NCI-H524 treated with DMSO at 0.1 percent for 48 hours (cell line): ENCODE results near the gene CHAF1A.

ENCODE experiments used
- DNase-seq: peaks from one replicate; lab custom pipeline; 2025; lab: John Stamatoyannopoulos, UW

CHAF1A gene

DNA sequence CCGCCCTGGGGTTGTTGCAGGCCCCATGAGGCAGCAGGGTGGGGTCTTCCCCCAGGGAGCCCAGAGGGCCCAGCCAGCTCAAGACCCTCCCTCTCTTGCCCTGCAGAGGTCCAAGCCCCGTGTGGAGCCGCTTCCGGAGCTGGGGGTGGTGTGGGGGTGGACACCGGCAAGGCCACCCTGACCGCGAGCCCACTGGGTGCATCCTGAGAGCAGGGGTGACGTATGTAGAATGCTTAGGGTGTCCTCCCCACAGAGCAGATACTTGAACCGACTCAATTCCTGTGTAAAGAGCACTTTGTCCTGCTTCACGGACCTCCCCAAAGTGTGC, 40.3 kb downstream of the CHAF1A start:
- DNase-seq = no peak

DNA sequence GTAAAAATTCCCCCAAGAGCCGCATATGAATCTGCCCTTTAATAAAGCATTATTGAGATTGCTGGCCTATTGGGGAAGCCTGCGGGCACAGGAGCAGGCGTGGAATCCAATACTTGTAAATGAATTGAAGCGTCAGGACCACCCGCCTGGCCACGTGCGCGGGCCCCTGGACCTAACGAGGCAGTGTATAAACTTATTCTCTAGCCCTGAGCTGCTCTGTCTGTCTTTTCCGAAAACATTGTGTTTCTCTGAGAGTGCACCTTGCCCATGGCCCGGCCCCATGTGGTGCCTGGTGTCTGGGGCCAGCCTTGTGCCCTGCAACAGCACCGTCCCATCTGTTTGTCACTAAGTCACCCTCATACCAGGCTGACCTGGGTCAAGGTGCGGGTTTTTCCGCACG, 40.7 kb downstream of the CHAF1A start:
- DNase-seq = no peak

DNA sequence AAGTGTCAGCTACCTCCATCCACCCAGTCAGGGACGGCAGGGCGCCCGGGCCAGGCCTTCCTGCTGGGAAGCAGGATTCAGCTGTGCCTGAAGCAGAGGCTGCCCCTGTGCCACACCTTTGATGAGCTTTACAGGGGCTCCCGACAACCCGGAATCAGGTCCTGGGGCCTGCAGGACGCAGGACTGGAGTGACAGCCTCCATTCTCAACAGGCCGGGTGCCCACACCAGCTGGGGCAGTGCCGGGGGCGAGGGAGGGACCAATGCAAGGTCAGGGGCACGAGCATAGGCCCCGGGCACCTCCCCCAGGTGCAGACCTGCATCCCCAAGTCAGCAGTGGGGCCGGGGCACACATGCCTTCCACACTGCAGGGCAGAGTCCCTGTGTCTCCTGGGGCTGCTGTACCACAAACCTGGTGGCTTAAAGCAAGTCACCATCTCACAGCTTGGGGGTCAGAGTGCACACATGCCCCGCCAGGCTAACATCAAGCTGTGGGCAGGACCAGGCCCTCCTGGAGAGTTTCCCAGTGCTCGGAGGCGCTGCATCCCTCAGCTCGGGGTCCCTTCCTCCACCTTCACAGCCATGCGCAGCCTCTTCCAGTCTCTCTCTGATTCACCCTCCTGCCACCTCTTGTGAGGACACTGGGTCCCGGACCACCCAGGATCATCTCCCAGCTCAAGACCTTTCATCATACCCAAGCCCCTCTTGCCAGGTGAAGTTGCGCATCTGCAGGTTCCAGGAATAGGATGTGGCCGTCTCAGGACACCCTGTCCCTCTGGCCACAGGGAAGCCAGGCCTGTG, 41.7 kb downstream of the CHAF1A start:
- no peak for DNase-seq

DNA sequence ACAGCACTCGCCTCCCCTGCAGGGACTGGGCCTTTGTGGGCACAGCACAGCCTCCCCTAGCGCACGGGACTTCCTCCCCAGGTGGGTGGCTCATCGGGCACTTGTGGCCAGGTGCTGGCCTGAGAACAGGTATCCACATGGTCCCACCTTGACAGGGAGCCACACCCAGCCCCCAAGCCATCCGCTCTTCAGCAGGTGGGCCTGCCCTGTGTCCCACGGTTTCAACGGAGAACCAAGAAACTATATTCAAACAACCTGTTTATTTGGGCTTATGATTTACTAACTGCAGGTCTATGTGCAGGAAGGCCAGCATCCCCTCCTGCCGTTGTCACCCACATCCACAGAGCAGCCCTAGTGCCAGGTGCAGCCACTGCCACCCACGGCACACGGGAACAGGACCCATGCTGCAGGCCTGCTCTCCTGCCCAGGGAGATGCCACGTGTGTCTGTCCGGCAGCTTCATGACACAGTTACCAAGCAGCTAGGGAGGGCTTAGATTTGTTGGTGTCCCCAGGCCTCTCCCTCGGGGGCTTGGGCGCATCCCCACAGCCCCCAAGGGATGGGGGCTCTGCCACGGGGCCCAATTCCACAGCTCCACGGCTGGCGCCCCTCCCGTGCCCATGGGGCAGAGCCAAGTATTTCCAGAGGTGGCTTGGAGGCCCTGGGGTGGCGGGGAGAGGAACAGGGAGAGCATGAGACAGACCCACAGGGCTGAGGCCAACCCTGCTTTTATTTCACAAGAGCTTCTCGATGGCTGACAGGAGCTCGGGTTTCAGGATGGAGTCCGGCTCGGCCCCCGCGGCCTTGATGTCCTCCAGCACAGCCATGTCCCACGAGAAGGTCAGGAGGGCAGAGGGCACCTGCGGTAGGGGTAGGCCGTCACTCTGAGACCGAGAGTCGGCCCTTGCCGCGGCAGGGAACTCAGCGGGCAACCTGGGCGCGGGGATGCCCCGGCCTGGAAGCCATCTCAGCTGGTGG, 42.6 kb downstream of the CHAF1A start:
- DNase-seq = no peak

DNA sequence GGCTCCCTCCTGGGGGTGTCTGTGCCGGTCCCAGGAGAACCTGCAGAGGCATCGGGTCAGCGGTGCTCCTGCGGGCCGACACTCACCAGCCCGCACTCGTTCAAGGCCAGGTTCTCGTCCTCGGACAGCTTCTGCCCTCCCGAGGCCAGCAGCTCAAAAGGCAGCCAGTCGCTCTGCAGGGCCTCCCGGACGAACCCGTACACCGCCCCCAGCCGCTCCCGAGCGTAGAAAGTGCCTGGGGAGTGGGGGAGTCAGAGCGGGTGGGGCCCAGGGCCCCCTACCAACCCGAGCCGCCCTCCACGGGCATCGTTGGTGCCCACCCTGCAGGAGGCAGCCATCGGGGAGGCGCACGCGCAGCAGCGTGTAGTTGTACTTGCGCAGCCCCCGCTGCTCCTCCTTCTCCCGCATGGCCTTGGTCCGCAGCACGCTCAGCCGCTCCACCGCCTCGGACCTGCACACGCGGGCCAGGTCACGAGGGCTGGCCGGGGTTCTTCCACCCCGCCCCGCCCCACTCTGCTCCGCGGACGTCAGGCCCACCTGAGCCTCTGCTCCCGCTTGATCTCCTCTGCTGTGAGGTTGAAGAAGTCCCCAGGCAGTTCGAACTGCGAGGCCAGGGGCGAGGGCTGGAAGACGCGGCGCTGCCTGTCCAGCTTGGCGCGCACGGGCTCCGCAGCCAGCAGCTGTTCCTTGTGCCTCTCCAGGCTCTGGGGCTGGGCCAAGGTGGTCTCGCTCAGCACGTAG, 43.7 kb downstream of the CHAF1A start:
- DNase-seq = no peak

DNA sequence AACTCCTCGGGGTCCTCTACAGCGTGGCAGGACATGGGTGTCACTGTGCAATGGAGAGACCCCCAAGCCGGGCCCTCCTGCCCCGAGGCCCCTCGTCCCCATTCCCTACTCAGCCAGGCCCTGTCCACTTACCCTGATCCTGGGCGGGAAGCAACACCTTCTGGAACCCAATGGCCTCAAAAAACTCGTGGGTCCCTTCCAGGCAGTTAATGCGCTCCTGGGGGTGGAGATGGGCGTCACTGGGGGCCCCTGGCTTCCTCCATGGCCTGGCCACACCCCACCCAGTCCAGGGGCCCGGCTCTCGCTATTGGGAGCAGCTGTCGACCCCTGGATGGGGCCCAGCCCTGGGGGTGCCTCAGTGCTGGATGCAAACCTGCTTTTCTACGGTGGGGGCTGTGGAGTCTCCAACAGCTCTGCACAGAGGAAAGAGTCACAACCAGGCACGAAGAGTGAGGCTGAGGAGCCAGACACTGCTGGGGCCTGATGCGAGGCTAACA, 44.3 kb downstream of the CHAF1A start:
- no peak for DNase-seq

DNA sequence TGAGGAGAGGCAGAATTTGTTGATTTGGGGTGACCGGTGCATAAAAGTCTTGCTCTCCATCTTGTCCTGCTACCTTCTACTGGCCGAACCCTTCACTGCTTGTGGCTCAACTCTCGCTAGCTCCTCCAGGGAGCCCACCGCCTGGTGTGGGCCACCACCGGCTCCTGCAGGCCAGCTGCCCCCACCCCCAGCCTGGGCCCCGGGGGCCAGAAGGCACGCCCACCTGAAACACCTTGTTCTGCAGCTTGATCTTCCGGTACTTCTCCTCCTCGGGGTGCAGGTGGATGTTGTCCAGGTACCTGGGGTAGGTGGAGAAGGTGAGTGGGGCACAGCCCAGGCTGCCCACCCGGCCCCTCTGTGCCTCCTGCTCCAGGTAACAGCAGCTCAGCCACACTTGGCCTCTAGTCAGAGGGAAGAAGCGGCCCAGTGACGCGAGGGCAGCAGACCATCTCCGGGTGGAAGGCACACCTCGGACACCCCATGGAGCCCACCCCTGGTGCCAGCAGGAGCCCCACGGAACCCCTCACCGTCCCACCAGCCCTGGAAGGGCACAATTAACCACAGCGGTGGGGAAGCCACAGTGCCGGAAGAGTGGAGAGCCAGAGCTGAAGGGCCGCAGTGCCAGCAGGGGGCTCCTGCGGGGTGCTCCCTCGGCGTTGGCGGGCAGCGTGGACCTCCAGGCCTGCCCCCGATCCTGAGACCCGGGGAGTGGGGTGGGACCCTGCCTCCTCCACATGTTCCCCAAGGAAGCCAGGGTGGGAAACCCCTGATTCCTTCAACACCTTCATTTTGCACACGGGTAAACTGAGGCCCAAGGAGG, 45.1 kb downstream of the CHAF1A start:
- no peak for DNase-seq

DNA sequence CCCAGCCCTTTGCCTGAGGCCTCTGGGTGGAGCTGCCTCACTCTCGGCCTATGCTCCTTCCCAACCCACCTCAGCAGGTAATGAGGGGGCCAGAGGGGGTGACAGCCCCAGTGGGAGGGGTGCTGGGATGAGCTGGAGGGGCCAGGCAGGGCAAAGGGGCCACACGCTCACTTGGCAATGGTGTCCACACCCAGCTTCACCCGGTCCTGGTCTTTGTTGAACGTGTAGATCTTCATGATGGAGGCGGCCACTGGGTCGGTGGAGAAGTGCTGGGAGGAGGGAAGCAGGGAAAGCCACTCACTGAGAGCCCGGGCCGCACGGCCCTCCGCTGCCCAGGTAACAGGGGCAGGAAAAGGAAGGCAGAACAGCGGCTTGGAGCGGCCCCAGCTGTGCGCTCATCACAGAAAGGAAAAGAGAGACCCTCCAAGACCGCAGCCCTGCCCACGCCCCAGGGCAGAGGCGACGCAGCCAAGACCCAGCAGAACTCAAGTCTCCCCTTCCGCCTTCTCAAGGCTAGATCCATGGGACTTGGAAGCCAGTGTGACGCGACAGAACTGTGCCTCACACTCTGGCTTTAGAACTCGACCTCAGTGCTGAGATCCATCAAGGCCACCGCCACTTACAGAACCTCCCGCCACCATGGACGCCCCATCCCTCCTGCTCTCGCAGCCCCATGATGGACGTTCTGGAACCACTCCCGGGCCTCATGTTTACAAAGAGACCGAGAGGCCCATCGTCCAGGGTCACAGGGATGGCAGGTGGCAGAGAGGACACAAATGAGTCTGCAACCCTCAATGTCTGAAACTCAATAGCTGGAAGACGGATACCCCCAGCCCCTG, 45.9 kb downstream of the CHAF1A start:
- DNase-seq = no peak

DNA sequence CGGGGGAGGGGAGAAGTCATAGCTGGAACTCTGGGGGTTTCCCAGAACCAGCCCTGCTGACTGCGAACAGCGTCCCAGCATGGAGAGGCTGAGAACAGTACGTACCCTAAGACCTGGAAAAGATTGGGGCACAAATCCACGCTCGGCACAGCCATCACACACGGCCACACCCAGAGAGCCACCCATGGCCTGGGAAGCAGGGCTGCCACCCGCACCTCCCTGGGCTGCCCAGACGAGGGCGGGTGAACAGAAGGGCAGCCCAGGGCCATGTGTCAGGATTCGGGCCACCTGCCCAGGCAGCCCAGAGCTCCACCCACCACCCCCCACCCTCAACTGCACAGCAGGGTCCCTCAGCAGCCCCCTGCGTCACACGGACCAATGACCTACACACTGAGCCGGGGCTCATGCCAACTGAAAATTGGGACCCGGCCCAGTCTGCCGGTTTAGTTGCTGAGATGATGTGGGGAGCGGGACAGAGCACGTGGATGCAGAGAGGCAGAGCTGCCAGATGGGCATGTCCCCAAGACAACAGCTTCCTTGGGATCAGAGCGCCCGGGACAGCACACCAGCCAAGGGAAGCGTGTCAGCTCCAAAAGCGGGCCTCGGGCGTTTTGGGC, 46.7 kb downstream of the CHAF1A start:
- peak; percentile 44 for DNase-seq

DNA sequence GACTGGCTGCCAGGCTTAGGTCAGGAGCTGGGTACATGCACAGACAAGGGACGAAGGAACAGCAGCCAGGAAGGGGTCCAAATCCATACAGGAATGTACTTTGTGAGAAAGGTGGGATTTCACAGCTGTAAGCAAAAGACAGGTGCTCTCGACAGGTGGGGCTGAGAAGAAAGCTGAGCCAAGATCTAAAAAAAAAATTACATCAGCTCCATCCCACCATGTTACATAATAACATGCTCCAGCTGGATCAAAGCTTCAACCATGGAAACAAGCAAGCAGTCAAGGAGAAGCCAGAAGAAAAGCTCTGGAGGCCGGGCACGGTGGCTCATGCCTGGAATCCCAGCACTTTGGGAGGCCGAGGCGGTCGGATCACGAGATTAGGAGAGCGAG, 47.2 kb downstream of the CHAF1A start:
- no peak for DNase-seq

DNA sequence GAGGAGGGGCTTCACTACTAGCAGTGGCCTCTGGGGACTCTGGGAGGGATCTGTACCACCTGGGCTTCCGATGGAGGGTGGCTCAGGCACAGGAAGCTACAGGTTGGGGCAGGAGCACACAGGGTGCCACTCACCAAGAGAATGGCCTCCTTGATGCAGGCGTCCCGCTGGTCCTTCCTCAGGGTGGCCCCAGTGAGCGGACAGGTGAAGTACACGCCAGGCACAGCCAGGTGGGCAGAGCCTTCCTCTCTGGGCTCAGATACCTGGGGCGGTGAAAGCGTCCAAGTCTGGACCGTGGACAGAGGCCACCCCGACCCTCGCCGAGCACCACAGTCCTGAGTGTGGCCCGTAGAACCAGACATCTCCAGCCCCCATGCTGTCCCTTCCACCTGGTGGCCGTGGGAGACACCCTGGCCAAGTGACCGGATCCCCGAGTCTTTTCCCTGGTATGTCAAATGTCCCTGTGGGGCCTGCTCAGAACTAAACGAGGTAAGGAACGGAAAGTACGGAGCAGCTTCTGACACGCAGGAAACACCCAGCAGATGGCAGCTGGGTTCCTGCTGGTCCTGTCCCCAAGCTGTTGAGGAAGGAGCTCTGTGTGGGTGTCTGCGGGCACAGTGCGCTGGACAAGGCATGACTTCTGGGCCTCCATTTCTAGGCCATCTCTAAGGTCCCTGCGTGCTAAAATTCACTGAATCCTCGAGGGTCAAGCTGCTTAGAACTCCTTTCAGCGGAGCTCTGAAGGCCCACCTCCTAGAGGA, 50.0 kb downstream of the CHAF1A start:
- DNase-seq = no peak

DNA sequence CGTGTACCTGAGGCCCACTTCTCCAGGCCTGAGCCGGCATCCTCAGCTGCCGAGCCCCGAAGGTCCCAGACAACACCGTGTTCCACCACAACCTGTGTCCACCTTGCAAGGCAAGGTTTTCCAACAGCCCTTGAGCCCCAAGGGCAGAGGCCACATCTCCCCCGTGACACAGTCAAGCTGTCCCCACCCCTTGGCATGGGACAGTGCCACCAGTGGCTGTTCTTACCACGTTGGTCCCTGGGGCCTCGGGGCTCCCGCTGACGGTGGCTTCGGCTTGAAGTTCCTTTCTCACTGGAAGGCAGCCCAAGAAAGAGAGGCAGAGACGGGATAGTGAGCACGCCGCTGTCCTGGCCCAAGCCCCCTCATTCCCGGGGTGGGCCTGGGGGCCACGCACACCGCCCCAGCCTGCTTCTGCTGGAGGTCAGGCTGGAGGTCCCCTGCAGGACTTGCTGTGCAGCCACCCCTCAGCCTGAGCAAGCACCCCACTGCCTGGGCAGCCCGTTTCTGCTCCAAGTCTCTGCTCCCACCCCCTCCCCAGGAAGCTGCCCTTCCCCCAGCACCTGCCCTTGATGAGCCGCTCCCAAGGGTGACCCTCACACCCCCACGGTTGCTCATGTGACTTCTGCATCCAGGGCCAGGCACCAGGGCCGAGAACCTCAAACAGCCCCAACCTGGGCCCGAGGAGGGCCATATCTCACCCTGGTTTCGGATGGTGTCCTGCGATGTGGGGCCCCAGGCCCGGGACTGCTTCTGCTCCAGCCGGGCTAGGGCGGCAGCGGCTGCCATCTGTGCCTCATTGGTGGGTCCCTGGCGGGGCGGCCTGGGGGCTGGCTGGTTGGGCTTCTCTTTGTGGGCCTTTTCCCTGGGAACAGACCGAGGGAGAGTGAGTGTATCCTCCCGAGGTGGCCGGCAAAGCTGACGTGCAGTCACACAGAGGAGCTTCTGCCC, 51.1 kb downstream of the CHAF1A start:
- DNase-seq = no peak

DNA sequence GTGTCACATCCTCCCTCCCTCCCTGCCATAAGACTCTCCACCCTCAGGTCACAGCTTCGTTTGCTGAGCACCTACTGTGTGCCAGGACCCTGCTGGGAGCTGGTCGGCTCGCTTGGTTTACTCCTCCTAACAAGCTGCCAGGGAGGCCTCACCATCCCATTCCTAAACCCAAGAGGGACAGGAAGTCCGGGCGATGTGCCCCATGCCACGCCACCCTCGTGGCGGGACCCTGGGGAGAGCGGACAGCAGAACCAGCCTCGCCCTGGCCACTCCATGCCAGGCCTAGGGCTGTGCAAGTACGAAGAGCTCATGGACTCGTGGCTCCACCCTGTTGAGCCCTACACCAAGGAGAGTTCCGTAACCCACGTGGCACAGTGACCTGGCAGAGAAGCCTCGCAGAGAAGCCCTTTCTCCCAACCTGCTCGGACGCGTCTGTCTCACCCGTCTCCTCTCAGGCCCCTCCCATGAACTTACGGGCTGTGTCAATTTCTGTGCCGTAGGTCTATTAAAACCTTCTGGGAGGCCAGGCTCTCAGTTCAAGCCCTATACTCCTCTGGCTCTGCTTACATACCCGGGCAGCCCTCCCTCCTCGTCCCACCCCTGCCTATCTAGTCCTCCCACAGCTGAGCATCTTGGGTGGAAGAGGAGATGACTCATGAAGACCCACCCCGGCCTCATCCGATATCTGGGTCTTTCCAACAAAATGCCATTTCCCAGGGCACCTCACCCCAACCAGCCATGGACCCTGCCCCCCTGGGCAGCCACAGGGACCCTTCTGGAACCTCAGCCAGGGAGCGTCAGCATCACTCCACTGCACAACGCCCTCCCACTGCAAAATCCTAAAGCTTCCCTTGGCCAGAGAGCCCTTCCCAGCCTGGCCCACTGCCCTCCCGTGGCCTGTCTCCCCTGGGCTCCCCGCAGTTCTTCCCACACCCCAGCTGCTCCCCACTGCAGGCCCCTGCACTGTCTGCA, 52.6 kb downstream of the CHAF1A start:
- no peak for DNase-seq

DNA sequence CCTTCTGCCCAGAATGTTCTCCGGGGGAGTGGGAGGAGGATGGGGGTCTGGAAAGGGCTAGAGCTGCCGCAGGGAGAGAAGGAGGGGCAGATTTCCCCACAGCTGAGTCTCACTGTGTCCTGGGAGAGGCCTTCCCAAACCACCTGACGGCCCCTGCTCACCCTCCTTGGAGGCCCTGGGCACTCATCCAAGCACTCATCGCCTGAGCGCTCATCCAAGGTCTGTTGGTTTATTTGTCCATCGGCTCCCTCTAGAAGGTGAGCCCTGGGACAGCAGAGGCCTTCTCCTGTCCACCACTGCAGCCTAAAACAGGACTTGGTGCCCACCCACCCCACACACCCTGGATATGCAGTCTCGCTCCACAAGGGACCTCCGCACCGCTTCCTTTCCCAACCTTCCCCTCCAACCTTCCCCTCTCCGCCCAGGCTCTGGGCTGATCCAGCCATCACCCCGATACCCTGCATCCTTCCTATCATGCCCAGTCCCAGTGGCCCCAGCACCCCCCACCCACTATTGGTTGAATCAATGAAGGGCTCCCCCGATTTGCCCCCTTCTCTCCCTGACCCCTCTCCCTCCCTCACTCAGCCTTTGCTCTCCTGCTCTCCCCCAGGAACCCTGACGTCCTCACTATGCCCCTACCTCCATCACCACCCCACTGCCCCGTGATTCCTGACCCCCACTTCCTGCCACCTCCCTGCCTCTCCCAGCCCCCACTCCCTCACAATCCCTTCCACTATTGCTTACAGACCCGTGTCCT, 53.5 kb downstream of the CHAF1A start:
- peak; percentile 41 for DNase-seq

DNA sequence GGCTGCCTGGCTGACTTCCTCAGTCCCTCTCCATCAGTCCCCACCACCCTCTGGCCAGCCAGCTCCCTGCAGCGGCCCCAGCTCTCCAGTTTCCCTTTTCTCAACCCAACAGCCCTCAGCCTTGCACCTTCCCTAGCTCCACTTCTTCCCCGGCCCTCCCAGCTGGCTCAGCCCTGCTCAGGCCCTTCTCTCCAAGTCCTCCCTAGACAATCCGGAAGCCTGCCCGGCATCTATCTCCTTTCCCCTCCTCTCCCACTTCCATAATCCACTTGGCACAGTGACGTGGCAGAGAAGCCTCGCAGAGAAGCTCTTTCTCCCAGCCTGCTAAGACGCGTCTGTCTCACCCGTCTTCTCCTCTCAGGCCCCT, 54.0 kb downstream of the CHAF1A start:
- peak; percentile 91 for DNase-seq
